Esophagus squamous epithelium (tissue), 4 donors: ENCODE measurements around the gene SDK2.

ENCODE experiments used
- CTCF ChIP-seq, 6 experiments: fragments of 450-650 bp in 4 of 6; fragments of 200-600 bp in 2 of 6; sonication (generic) in 2 of 6; IDR thresholded peaks; one replicate each; pipeline ENCODE4 v1.5.1; 2016 to 2019; ENCODE audit warnings: antibody characterized with exemption in 6 of 6, mild to moderate bottlenecking in 4 of 6, moderate library complexity in 4 of 6
- POLR2A ChIP-seq, 4 donors: fragments of 450-650 bp; IDR thresholded peaks; one replicate each; pipeline ENCODE4 v1.6.1; 2017; ENCODE audit warnings: antibody characterized with exemption in 4 of 4, mild to moderate bottlenecking in 4 of 4, moderate library complexity in 3 of 4

GRCh38 chr17:73371285-73371684, 273.0 kb downstream of the SDK2 start:
- TF ChIP-seq CTCF (IDR thresholded peaks at IDR 0.05) (no peak), POLR2A (IDR thresholded peaks at IDR 0.05) (no peak)
